Stimulated activated CD4-positive, alpha-beta T cell treated with anti-CD3 and anti-CD28 coated beads, Interleukin-12 subunit alpha, Interleukin-12 subunit beta, amount 100 ng/mL, for 4 hours (primary cell): ENCODE results near the gene HAUS6.
"Not testable (repeated sequence)": the region's sequence is repeated elsewhere in the genome, so short reads cannot be mapped to it uniquely, and the experiment has no call there.

Source experiments
- DNase-seq: peaks from one replicate; pipeline ENCODE4 v3.0.0-alpha.2; 2020

The HAUS6 gene

GRCh38 chr9:19032406-19032805 lies 70.3 kb downstream of the HAUS6 start:
- no peak for DNase-seq

- DNase-seq: no peak
Observed at GRCh38 chr9:19030899-19031298, 71.8 kb downstream of the HAUS6 start.

GRCh38 chr9:19028835-19029451 lies 73.8 kb downstream of the HAUS6 start:
- no peak for DNase-seq

- no peak for DNase-seq
Observed at GRCh38 chr9:19027825-19028224, 74.9 kb downstream of the HAUS6 start.

- no peak for DNase-seq
Observed at GRCh38 chr9:19026375-19026774, 76.3 kb downstream of the HAUS6 start.

- no peak for DNase-seq
Observed at GRCh38 chr9:19023078-19023477, 79.6 kb downstream of the HAUS6 start.

GRCh38 chr9:19022206-19022605 lies 80.5 kb downstream of the HAUS6 start:
- no peak for DNase-seq

GRCh38 chr9:19021649-19022048 lies 81.1 kb downstream of the HAUS6 start:
- not testable (repeated sequence) for DNase-seq

GRCh38 chr9:19020886-19021455 lies 81.7 kb downstream of the HAUS6 start:
- no peak for DNase-seq

GRCh38 chr9:19018201-19018600 lies 84.5 kb downstream of the HAUS6 start:
- DNase-seq: no peak

GRCh38 chr9:19009391-19009965 lies 93.2 kb downstream of the HAUS6 start:
- no peak for DNase-seq
